Stimulated activated naive B cell treated with anti-CD40 and anti-IgM and Interleukin-4, amounts not matched to agents 10 μg/mL and 1 μg/mL and 100 μg/mL, for 72 hours (primary cell): ENCODE results near the gene NOP9.

Source experiments
- ATAC-seq, 2 donors: fragments of 150-1000 bp; cut with Tn5 transposase; replicated peaks; 2 replicates each; pipeline ENCODE4 v1.10.0; 2021; ENCODE audit warnings: moderate library complexity in 1 of 2
- DNase-seq: peaks from one replicate; pipeline ENCODE4 v3.0.0; 2021
- H3K27ac Mint-ChIP-seq: one replicate; pipeline ENCODE4 v1.8.0; 2022; ENCODE audit warnings: mild to moderate bottlenecking, mixed read lengths
- H3K27me3 Mint-ChIP-seq, 2 donors: one replicate each; pipeline ENCODE4 v1.8.0; 2022; ENCODE audit warnings: mixed read lengths in 2 of 2
- H3K36me3 Mint-ChIP-seq, 2 donors: one replicate each; pipeline ENCODE4 v1.8.0; 2022; ENCODE audit warnings: mixed read lengths in 2 of 2, mild to moderate bottlenecking in 1 of 2
- H3K4me1 Mint-ChIP-seq, 2 donors: one replicate each; pipeline ENCODE4 v1.8.0; 2022; ENCODE audit warnings: mixed read lengths in 2 of 2, mild to moderate bottlenecking in 1 of 2
- H3K4me3 Mint-ChIP-seq, 2 donors: one replicate each; pipeline ENCODE4 v1.8.0; 2022; ENCODE audit warnings: mild to moderate bottlenecking in 2 of 2, mixed read lengths in 2 of 2, moderate library complexity in 1 of 2
- H3K9me3 Mint-ChIP-seq, 2 donors: one replicate each; pipeline ENCODE4 v1.8.0; 2022; ENCODE audit warnings: mixed read lengths in 2 of 2, mild to moderate bottlenecking in 1 of 2

The NOP9 gene

GRCh38 chr14:24313913-24314312, 14.3 kb downstream of the NOP9 start:
- peak overlapping the region in 1 of 2 donors; percentile 31 for H3K4me3 Mint-ChIP-seq
- H3K9me3 Mint-ChIP-seq: no peaks in the 10 kb centered on the region
- DNase-seq: no peak
- no peak for ATAC-seq
- no peaks in the 10 kb centered on the region for H3K27me3 Mint-ChIP-seq
- H3K4me1 Mint-ChIP-seq: peaks cover 52 to 67% of the 10 kb centered on the region in 2 donors
- peaks cover 15 to 34% of the 10 kb centered on the region in 2 donors for H3K36me3 Mint-ChIP-seq
- peak overlapping the region; percentile 31 for H3K27ac Mint-ChIP-seq

- ATAC-seq (no peak), DNase-seq (no peak)
- Mint-ChIP-seq H3K9me3 (no peaks in the 10 kb centered on the region), H3K4me3 (peak overlapping the region in 1 of 2 donors; percentile 9), H3K27ac (peak overlapping the region; percentile 15), H3K36me3 (peaks cover 9 to 28% of the 10 kb centered on the region in 2 donors), H3K27me3 (peaks cover 5% of the 10 kb centered on the region in 2 donors), H3K4me1 (peaks cover 47 to 60% of the 10 kb centered on the region in 2 donors)
Observed at GRCh38 chr14:24314377-24315193, 14.9 kb downstream of the NOP9 start.

GRCh38 chr14:24315243-24315806, 15.7 kb downstream of the NOP9 start:
- peaks cover 10 to 12% of the 10 kb centered on the region in 2 donors for H3K27me3 Mint-ChIP-seq
- H3K27ac Mint-ChIP-seq: no peak overlapping the region
- H3K4me1 Mint-ChIP-seq: peaks cover 41 to 53% of the 10 kb centered on the region in 2 donors
- H3K4me3 Mint-ChIP-seq: no peak overlapping the region
- no peaks in the 10 kb centered on the region for H3K9me3 Mint-ChIP-seq
- DNase-seq: no peak
- peaks cover 5 to 23% of the 10 kb centered on the region in 2 donors for H3K36me3 Mint-ChIP-seq
- ATAC-seq: no peak

GRCh38 chr14:24315807-24316596, 16.4 kb downstream of the NOP9 start:
- H3K27ac Mint-ChIP-seq: no peak overlapping the region
- peaks cover 5 to 23% of the 10 kb centered on the region in 2 donors for H3K36me3 Mint-ChIP-seq
- H3K4me3 Mint-ChIP-seq: no peak overlapping the region
- peaks cover 39 to 46% of the 10 kb centered on the region in 2 donors for H3K4me1 Mint-ChIP-seq
- H3K27me3 Mint-ChIP-seq: peaks cover 12 to 17% of the 10 kb centered on the region in 2 donors
- ATAC-seq (no peak), DNase-seq (no peak)
- no peaks in the 10 kb centered on the region for H3K9me3 Mint-ChIP-seq

GRCh38 chr14:24316597-24316950, 16.9 kb downstream of the NOP9 start:
- H3K36me3 Mint-ChIP-seq: peaks cover 5 to 23% of the 10 kb centered on the region in 2 donors
- no peaks in the 10 kb centered on the region for H3K9me3 Mint-ChIP-seq
- H3K4me1 Mint-ChIP-seq: peaks cover 35 to 40% of the 10 kb centered on the region in 2 donors
- H3K27ac Mint-ChIP-seq: no peak overlapping the region
- H3K27me3 Mint-ChIP-seq: peaks cover 12 to 17% of the 10 kb centered on the region in 2 donors
- H3K4me3 Mint-ChIP-seq: no peak overlapping the region
- no peak for ATAC-seq
- DNase-seq: no peak

- Mint-ChIP-seq H3K4me3 (no peak overlapping the region), H3K4me1 (peaks cover 28 to 33% of the 10 kb centered on the region in 2 donors), H3K27ac (no peak overlapping the region), H3K36me3 (peaks cover 5 to 19% of the 10 kb centered on the region in 2 donors), H3K9me3 (no peaks in the 10 kb centered on the region), H3K27me3 (peaks cover 15 to 21% of the 10 kb centered on the region in 2 donors)
- ATAC-seq: no peak
- DNase-seq: no peak
Observed at GRCh38 chr14:24317141-24317928, 17.7 kb downstream of the NOP9 start.

- Mint-ChIP-seq H3K9me3 (no peaks in the 10 kb centered on the region), H3K27ac (no peak overlapping the region), H3K4me1 (peaks cover 4 to 6% of the 10 kb centered on the region in 2 donors), H3K27me3 (peaks cover 22 to 28% of the 10 kb centered on the region in 2 donors), H3K4me3 (no peak overlapping the region), H3K36me3 (no peaks in the 10 kb centered on the region)
- ATAC-seq (no peak), DNase-seq (no peak)
Observed at GRCh38 chr14:24321212-24321975, 21.7 kb downstream of the NOP9 start.

GRCh38 chr14:24322672-24323071, 23.0 kb downstream of the NOP9 start:
- Mint-ChIP-seq H3K27me3 (peaks cover 22 to 28% of the 10 kb centered on the region in 2 donors), H3K4me3 (no peak overlapping the region), H3K4me1 (no peaks in the 10 kb centered on the region), H3K9me3 (no peaks in the 10 kb centered on the region), H3K36me3 (no peaks in the 10 kb centered on the region), H3K27ac (no peak overlapping the region)
- DNase-seq: no peak
- ATAC-seq: no peak

- peaks cover 22 to 28% of the 10 kb centered on the region in 2 donors for H3K27me3 Mint-ChIP-seq
- H3K36me3 Mint-ChIP-seq: no peaks in the 10 kb centered on the region
- H3K4me1 Mint-ChIP-seq: peaks cover 0 to 1% of the 10 kb centered on the region in 2 donors
- no peak for DNase-seq
- H3K27ac Mint-ChIP-seq: no peak overlapping the region
- ATAC-seq: no peak
- no peaks in the 10 kb centered on the region for H3K9me3 Mint-ChIP-seq
- H3K4me3 Mint-ChIP-seq: no peak overlapping the region
Observed at GRCh38 chr14:24323341-24323740, 23.7 kb downstream of the NOP9 start.

- no peaks in the 10 kb centered on the region for H3K9me3 Mint-ChIP-seq
- H3K27me3 Mint-ChIP-seq: peaks cover 22 to 28% of the 10 kb centered on the region in 2 donors
- DNase-seq (no peak), ATAC-seq (peak in 1 of 2 donors; percentile 23)
- no peaks in the 10 kb centered on the region for H3K36me3 Mint-ChIP-seq
- H3K4me1 Mint-ChIP-seq: peaks cover 0 to 1% of the 10 kb centered on the region in 2 donors
- no peak overlapping the region for H3K27ac Mint-ChIP-seq
- H3K4me3 Mint-ChIP-seq: no peak overlapping the region
Observed at GRCh38 chr14:24324024-24324423, 24.4 kb downstream of the NOP9 start.

GRCh38 chr14:24325041-24325530, 25.4 kb downstream of the NOP9 start:
- Mint-ChIP-seq H3K27ac (no peak overlapping the region), H3K4me3 (no peak overlapping the region), H3K4me1 (peaks cover 0 to 2% of the 10 kb centered on the region in 2 donors), H3K9me3 (no peaks in the 10 kb centered on the region), H3K36me3 (no peaks in the 10 kb centered on the region), H3K27me3 (peaks cover 13 to 20% of the 10 kb centered on the region in 2 donors)
- DNase-seq: no peak
- ATAC-seq: no peak

GRCh38 chr14:24325963-24326362, 26.3 kb downstream of the NOP9 start:
- Mint-ChIP-seq H3K36me3 (no peaks in the 10 kb centered on the region), H3K4me1 (peaks cover 0 to 3% of the 10 kb centered on the region in 2 donors), H3K9me3 (no peaks in the 10 kb centered on the region), H3K4me3 (no peak overlapping the region), H3K27me3 (peaks cover 9 to 16% of the 10 kb centered on the region in 2 donors), H3K27ac (no peak overlapping the region)
- ATAC-seq (no peak), DNase-seq (no peak)

GRCh38 chr14:24327303-24327702, 27.7 kb downstream of the NOP9 start:
- Mint-ChIP-seq H3K36me3 (no peaks in the 10 kb centered on the region), H3K4me1 (peaks cover 6 to 8% of the 10 kb centered on the region in 2 donors), H3K27me3 (peaks cover 13 to 15% of the 10 kb centered on the region in 2 donors), H3K27ac (no peak overlapping the region), H3K4me3 (no peak overlapping the region), H3K9me3 (no peaks in the 10 kb centered on the region)
- ATAC-seq (no peak), DNase-seq (no peak)
